Mucosa of stomach (tissue), 1 donor: Measurements from ENCODE around the gene FAM25G.
"Not testable (repeated sequence)": the region's sequence is repeated elsewhere in the genome, so short reads cannot be mapped to it uniquely, and the experiment has no call there.

Source experiments
- H3K27me3 ChIP-seq: one replicate; pipeline ENCODE4 v1.7.0; 2013; ENCODE audit warnings: mild to moderate bottlenecking, low read length; ENCODE audit not compliant: control insufficient read depth, insufficient read depth
- H3K36me3 ChIP-seq: one replicate; pipeline ENCODE4 v1.7.0; 2013; ENCODE audit warnings: low read length; ENCODE audit not compliant: control insufficient read depth, insufficient read depth
- H3K4me1 ChIP-seq: one replicate; pipeline ENCODE4 v1.7.0; 2013; ENCODE audit warnings: mild to moderate bottlenecking, low read length; ENCODE audit not compliant: control insufficient read depth, insufficient read depth
- H3K4me3 ChIP-seq: one replicate; pipeline ENCODE4 v1.7.0; 2013; ENCODE audit warnings: low read length
- H3K9ac ChIP-seq: one replicate; pipeline ENCODE4 v1.7.0; 2013; ENCODE audit warnings: mild to moderate bottlenecking, low read length, moderate library complexity
- H3K9me3 ChIP-seq: one replicate; pipeline ENCODE4 v1.7.0; 2013; ENCODE audit warnings: mild to moderate bottlenecking, low read length, moderate library complexity; ENCODE audit not compliant: control insufficient read depth
- donor health status: Pancreatic carcinoma.

Gene FAM25G

GRCh38 chr10:47491600-47491999 is at the start of gene FAM25G:
Gene FAM25G, minus strand, starts transcription at chr10:47491700. Its CDS starts 26 bp downstream, at chr10:47491674.
- not testable (repeated sequence) for H3K4me1 ChIP-seq, H3K27me3 ChIP-seq, H3K4me3 ChIP-seq, H3K36me3 ChIP-seq, H3K9me3 ChIP-seq, H3K9ac ChIP-seq

- not testable (repeated sequence) for H3K4me1 ChIP-seq, H3K9me3 ChIP-seq, H3K36me3 ChIP-seq, H3K27me3 ChIP-seq, H3K9ac ChIP-seq, H3K4me3 ChIP-seq
Observed at GRCh38 chr10:47536430-47536829, 44.9 kb upstream of the FAM25G start.

GRCh38 chr10:47523475-47523874 is 32.0 kb upstream of the FAM25G start, which contains the start of gene AGAP9:
Gene AGAP9, minus strand, starts transcription at chr10:47523638. Its CDS starts 112 bp downstream, at chr10:47523526.
- not testable (repeated sequence) for H3K4me3 ChIP-seq, H3K9me3 ChIP-seq, H3K9ac ChIP-seq, H3K4me1 ChIP-seq, H3K36me3 ChIP-seq, H3K27me3 ChIP-seq

GRCh38 chr10:47502313-47502712 is 10.8 kb upstream of the FAM25G start:
- not testable (repeated sequence) for H3K27me3 ChIP-seq, H3K36me3 ChIP-seq, H3K9ac ChIP-seq, H3K4me3 ChIP-seq, H3K4me1 ChIP-seq, H3K9me3 ChIP-seq

GRCh38 chr10:47494226-47494625 is 2.7 kb upstream of the FAM25G start:
- H3K9me3 ChIP-seq, H3K4me3 ChIP-seq, H3K27me3 ChIP-seq, H3K9ac ChIP-seq, H3K36me3 ChIP-seq, H3K4me1 ChIP-seq: not testable (repeated sequence)

- not testable (repeated sequence) for H3K36me3 ChIP-seq, H3K27me3 ChIP-seq, H3K9ac ChIP-seq, H3K9me3 ChIP-seq, H3K4me1 ChIP-seq, H3K4me3 ChIP-seq
Observed at GRCh38 chr10:47489630-47490029, 1.9 kb downstream of the FAM25G start.

- not testable (repeated sequence) for H3K4me3 ChIP-seq
Observed at GRCh38 chr10:47485943-47486342, 5.6 kb downstream of the FAM25G start.

GRCh38 chr10:47484786-47485185 is 6.7 kb downstream of the FAM25G start:
- not testable (repeated sequence) for H3K4me3 ChIP-seq, H3K36me3 ChIP-seq, H3K4me1 ChIP-seq, H3K9ac ChIP-seq, H3K27me3 ChIP-seq, H3K9me3 ChIP-seq

More at GRCh38 chr10:47485943-47486342, 5.6 kb downstream of the FAM25G start:
- not testable (repeated sequence) for H3K9ac ChIP-seq, H3K36me3 ChIP-seq, H3K9me3 ChIP-seq, H3K27me3 ChIP-seq, H3K4me1 ChIP-seq

GRCh38 chr10:47483923-47484322 is 7.6 kb downstream of the FAM25G start, which contains the start of gene ANXA8:
Gene ANXA8, minus strand, starts transcription at chr10:47484115. Its CDS starts 182 bp downstream, at chr10:47483933.
- not testable (repeated sequence) for H3K27me3 ChIP-seq, H3K36me3 ChIP-seq, H3K9ac ChIP-seq, H3K4me3 ChIP-seq, H3K9me3 ChIP-seq, H3K4me1 ChIP-seq

- H3K4me1 ChIP-seq, H3K4me3 ChIP-seq, H3K27me3 ChIP-seq, H3K36me3 ChIP-seq, H3K9me3 ChIP-seq, H3K9ac ChIP-seq: not testable (repeated sequence)
Observed at GRCh38 chr10:47482367-47482766, 9.1 kb downstream of the FAM25G start.

- not testable (repeated sequence) for H3K27me3 ChIP-seq, H3K9ac ChIP-seq, H3K9me3 ChIP-seq, H3K36me3 ChIP-seq, H3K4me1 ChIP-seq, H3K4me3 ChIP-seq
Observed at GRCh38 chr10:47481768-47482181, 9.7 kb downstream of the FAM25G start.

- H3K9me3 ChIP-seq, H3K4me3 ChIP-seq, H3K4me1 ChIP-seq, H3K9ac ChIP-seq, H3K27me3 ChIP-seq, H3K36me3 ChIP-seq: not testable (repeated sequence)
Observed at GRCh38 chr10:47481182-47481766, 10.2 kb downstream of the FAM25G start.

- not testable (repeated sequence) for H3K9me3 ChIP-seq, H3K36me3 ChIP-seq
Observed at GRCh38 chr10:47480133-47480532, 11.4 kb downstream of the FAM25G start.

More at GRCh38 chr10:47480133-47480532, 11.4 kb downstream of the FAM25G start:
- H3K4me1 ChIP-seq, H3K4me3 ChIP-seq, H3K9ac ChIP-seq, H3K27me3 ChIP-seq: not testable (repeated sequence)
